Measurements from ENCODE around the gene ABLIM1. TPM values are rescaled to one million over a fixed set of nuclear protein-coding genes. Genes with fewer than 3 reads are reported as not detected.
A peak's percentile ranks its signal among the peaks of the same experiment; 100 is the strongest.

The ABLIM1 gene
- total RNA-seq, 1 experiment from 2014 or later: 274 TPM

DNA sequence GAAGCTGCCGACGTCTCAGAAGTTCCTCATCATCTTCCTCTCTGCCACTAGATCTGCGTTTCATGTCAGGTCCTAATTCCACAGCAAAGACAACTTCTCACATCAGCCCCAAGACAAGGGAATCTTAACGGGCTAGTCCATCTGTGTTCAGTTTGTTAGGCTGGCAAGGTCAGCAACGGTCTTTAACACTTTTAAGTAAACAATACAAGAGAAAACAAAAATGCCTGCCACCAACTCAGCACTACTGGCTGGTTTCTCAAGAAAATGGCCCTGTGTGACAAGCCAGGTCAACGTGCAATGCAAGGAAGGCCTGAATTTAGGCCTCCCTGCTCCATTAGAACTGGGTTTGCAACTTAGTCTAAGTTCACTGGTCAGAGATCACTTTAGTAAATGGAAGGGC is 212.7 kb downstream of the ABLIM1 start:
- TF ChIP-seq, protein P1, sequence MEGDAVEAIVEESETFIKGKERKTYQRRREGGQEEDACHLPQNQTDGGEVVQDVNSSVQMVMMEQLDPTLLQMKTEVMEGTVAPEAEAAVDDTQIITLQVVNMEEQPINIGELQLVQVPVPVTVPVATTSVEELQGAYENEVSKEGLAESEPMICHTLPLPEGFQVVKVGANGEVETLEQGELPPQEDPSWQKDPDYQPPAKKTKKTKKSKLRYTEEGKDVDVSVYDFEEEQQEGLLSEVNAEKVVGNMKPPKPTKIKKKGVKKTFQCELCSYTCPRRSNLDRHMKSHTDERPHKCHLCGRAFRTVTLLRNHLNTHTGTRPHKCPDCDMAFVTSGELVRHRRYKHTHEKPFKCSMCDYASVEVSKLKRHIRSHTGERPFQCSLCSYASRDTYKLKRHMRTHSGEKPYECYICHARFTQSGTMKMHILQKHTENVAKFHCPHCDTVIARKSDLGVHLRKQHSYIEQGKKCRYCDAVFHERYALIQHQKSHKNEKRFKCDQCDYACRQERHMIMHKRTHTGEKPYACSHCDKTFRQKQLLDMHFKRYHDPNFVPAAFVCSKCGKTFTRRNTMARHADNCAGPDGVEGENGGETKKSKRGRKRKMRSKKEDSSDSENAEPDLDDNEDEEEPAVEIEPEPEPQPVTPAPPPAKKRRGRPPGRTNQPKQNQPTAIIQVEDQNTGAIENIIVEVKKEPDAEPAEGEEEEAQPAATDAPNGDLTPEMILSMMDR (IDR thresholded peaks at IDR 0.05): no peak
- TF ChIP-seq POLR2AphosphoS5 (IDR thresholded peaks at IDR 0.05; ENCODE audit: low read depth, low read length): no peak
- TF ChIP-seq REST (IDR thresholded peaks at IDR 0.05; ENCODE audit: insufficient read depth in 1 of 2, low read depth in 2 of 2, low read length in 1 of 2): no peak
- no peak for TF ChIP-seq SIN3A (IDR thresholded peaks at IDR 0.05; ENCODE audit: borderline replicate concordance, insufficient read depth, low read depth, low read length)
- no peak for TF ChIP-seq TCF7L2 (IDR thresholded peaks at IDR 0.05; ENCODE audit: low read depth, low read length)
- no peak for ATAC-seq
- no peak for DNase-seq (ENCODE audit: low read depth, low spot score)
- H3K27me3 ChIP-seq (ENCODE audit: control insufficient read depth, insufficient read depth, low read length): no peaks in the 10 kb centered on the region
- ChIA-PET POLR2A (no interaction called here), CTCF (no interaction called here)
- peaks cover 40% of the 10 kb centered on the region for H3K36me3 ChIP-seq (ENCODE audit: control insufficient read depth, insufficient read depth, low read length)
- H3K4me3 ChIP-seq (ENCODE audit: low read depth in 2 of 2, low read length in 2 of 2): no peak overlapping the region
- H3K4me1 ChIP-seq (ENCODE audit: control insufficient read depth, insufficient read depth, low read length): 0 out of 2 replicates have a peak, but pooled peaks cover 3% of the 10 kb centered on the region
- BruUV-seq (replicated peaks): no TSS peak
- no peaks in the 10 kb centered on the region for H3K9me3 ChIP-seq (ENCODE audit: control insufficient read depth, insufficient read depth, low read depth, low read length)
- in situ Hi-C loops (cut with HindIII; ENCODE audit: low pct_unique_long_range_greater_than_20kb, low sequenced_read_pairs) (no loop called here), intact Hi-C loops (cut with micrococcal nuclease; ENCODE audit: unreplicated experiment) (no loop called here)
- H3K27ac ChIP-seq (ENCODE audit: low read length): no peak overlapping the region

GRCh38 chr10:114444819-114445218 is 213.3 kb downstream of the ABLIM1 start:
- Histone ChIP-seq H3K4me3 (ENCODE audit: low read depth in 2 of 2, low read length in 2 of 2) (no peak overlapping the region), H3K27ac (ENCODE audit: low read length) (no peak overlapping the region), H3K36me3 (ENCODE audit: control insufficient read depth, insufficient read depth, low read length) (peaks cover 43% of the 10 kb centered on the region), H3K27me3 (ENCODE audit: control insufficient read depth, insufficient read depth, low read length) (no peaks in the 10 kb centered on the region), H3K4me1 (ENCODE audit: control insufficient read depth, insufficient read depth, low read length) (0 out of 2 replicates have a peak, but pooled peaks cover 3% of the 10 kb centered on the region), H3K9me3 (ENCODE audit: control insufficient read depth, insufficient read depth, low read depth, low read length) (no peaks in the 10 kb centered on the region)
- intact Hi-C loops (cut with micrococcal nuclease; ENCODE audit: unreplicated experiment): no loop called here
- ATAC-seq (peak; percentile 64), DNase-seq (ENCODE audit: low read depth, low spot score) (no peak)
- no TSS peak for BruUV-seq (replicated peaks)
- ChIA-PET POLR2A (no interaction called here), CTCF (no interaction called here)
- in situ Hi-C loops (cut with HindIII; ENCODE audit: low pct_unique_long_range_greater_than_20kb, low sequenced_read_pairs): no loop called here
- TF ChIP-seq TCF7L2 (IDR thresholded peaks at IDR 0.05; ENCODE audit: low read depth, low read length) (no peak), SIN3A (IDR thresholded peaks at IDR 0.05; ENCODE audit: borderline replicate concordance, insufficient read depth, low read depth, low read length) (no peak), POLR2AphosphoS5 (IDR thresholded peaks at IDR 0.05; ENCODE audit: low read depth, low read length) (no peak), REST (IDR thresholded peaks at IDR 0.05; ENCODE audit: insufficient read depth in 1 of 2, low read depth in 2 of 2, low read length in 1 of 2) (no peak)
- TF ChIP-seq, protein P1 (IDR thresholded peaks at IDR 0.05): no peak

All from Panc1 (cell line).